G401 (cell line): ENCODE data around the gene THAP3. TPM values are rescaled to one million over a fixed set of nuclear protein-coding genes. Genes with fewer than 3 reads are reported as not detected.
"Not testable (repeated sequence)": the region's sequence is repeated elsewhere in the genome, so short reads cannot be mapped to it uniquely, and the experiment has no call there.

ENCODE experiments used
- DNase-seq: peaks from one replicate; pipeline ENCODE4 v3.0.0-alpha.2; 2015; ENCODE audit warnings: low spot score
- in situ Hi-C: cut with HindIII; loops from 2 replicates; pipeline ENCODE4 v1.10.0; 2016; ENCODE audit warnings: low sequenced_read_pairs, mixed read lengths
- total RNA-seq: library from RNA; depleted of rRNA; stranded (reverse); fragments of >200 nt; shearing (Covaris generic); gene quantifications from 2 replicates; pipeline ENCODE4 v1.2.3, GENCODE V29; 2014; rRNA removed

THAP3 gene
- total RNA-seq, 1 experiment from 2014 or later: 41.9 TPM

DNA sequence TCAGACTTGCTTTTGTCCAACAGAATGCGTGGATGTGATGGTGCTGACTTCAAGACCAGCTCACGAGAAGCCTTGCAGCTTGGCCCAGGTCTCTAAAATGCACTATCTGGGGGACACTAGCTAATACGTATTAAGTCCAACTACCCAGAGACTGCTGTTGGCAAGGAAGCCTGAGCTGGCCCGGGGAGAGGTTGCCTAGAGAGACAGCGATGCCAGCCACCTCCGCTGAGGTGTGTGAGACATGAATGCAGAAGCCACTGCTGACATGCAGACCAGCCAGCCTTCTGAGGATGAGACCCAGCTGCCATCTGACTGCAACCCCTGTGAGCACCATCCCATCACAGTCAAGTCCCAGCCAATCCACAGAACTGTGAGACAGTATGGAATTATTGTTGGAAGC is 32.5 kb downstream of the THAP3 start:
- in situ Hi-C loops: no loop called here
- no peak for DNase-seq

DNA sequence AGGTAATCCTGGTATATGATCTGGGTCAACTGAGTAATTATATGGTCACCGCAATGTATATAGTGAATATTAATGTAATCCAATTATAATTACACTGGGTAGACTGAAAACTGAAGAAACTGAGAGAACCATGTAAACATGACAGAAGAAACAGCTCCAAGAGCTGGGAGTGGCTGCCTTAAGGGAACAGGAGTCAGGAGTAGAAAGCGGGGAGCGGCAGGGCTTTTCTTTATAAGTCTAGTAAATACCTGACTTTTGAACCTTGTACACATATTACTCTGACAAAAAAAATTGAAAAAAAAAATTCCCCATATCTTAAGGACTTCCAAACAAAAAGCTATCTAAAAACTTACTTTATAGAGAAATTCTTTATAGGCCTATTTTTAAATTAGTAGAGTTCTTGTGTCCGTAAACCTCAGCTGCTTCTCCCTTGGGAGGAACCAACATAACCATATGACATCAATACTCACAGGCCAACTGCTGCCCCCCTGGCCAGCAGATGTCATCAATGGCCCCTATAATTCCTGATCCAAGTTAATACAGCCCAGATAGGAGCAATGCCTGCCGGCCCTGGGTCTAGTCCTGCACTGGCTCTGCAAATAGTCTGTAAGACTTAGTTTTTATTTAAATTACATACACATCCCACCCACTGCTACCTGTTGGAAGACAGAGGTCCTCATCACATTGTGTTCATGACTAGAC is 33.8 kb downstream of the THAP3 start:
- in situ Hi-C loops: no loop called here
- DNase-seq: no peak

DNA sequence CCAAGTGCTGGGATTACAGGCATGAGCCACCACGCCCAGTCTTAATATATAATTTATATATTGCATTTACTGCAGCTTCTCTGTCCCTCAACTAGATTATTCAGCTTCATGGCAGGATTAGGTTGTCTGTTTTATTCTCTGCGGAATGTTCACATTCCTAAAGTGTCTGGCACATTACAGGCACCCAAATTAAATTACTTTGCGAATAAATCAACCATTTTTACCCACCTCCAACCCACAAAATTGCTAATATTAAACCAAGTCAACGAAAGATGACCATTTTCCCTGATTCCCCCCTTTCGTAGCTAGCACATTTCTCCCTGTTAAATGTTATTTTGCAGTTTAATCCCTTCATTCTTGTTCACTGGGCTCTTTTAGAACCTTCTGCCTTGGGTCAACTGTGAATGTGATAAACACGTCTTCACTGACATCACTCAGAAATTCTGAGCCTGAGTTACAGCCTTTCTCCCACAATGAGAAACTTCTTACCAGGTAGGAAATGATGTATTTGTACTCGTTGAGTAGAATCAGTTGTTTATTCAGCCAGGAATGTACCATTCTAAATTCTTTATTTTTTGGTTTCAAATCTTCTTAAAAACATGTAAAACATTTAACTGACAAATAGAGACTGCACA is 35.9 kb downstream of the THAP3 start:
- in situ Hi-C loops: no loop called here

DNA sequence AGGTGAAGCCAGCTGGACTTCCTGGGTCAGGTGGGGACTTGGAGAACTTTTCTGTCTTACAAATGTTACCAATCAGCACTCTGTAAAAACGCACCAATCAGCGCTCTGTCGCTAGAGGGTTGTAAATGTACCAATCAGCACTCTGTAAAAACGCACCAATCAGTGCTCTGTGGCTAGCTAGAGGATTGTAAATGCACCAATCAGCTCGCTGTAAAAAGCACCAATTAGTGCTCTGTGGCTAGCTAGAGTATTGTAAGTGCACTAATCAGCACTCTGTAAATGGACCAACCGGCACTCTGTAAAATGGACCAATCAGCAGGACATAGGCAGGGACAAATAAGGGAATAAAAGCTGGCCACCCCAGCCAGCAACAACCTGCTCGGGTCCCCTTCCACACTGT is 37.8 kb downstream of the THAP3 start:
- in situ Hi-C loops, DNase-seq: not testable (repeated sequence)

More for the DNA sequence above, 35.9 kb downstream of the THAP3 start:
- DNase-seq: no peak

DNA sequence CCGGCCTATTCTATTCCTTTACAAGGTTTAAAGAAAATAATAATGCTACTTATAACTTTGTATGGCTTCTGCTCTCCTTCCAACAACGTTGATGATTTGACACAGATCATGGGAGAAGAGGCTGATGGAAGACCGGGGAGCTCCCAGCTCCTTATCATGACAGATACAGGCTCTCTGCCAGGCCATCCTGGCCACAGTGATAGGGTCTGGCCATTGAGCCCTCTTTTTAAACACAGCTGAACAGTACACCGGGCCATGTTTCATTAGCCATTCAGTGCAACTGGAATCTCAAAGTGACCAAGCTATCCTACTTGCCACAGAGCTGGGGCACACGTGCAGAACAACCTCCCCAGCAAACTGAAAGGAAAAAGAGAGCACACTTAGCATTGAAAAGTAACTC is 42.0 kb downstream of the THAP3 start:
- DNase-seq: no peak
- in situ Hi-C loops: no loop called here

DNA sequence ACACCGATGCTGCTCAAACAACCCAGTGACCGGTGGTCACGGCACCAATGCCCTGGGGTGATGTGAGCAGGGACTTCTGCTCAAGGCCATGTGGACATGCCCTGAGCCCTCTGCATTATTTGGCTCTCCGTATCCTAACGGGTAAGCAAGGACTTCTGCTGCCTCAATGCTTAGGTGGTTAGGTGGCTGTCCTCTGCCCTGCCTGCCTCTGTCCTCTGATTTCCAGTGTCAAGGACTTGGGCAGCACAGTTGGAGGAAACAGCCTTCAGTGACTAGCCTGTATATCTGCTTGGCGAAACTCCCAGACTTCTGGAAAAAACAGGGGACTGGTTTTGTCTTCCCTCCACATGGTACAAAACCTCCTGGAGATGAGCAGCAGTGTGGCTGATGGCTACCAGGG is 42.5 kb downstream of the THAP3 start:
- in situ Hi-C loops: no loop called here

DNA sequence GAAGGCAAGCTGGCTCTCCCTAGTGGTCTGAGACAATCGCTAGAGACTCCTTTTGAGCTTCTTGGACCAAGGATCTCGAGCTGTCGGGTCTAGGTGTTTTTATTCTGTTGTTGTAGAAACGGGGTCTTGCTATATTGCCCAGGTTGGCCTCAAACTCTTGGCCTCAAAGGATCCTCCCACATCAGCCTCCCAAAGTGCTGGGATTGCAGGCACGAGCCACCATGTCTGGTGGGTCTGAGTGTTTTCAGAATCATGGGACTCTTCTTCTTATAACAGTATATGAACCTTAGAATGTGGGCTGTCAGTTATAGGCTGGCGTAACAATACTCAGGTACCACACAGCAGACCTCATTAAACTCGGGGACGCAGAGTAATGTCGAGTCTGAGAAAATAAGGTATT is 43.8 kb downstream of the THAP3 start:
- in situ Hi-C loops: no loop called here
- DNase-seq: no peak

More for the DNA sequence above, 42.5 kb downstream of the THAP3 start:
- DNase-seq: no peak

DNA sequence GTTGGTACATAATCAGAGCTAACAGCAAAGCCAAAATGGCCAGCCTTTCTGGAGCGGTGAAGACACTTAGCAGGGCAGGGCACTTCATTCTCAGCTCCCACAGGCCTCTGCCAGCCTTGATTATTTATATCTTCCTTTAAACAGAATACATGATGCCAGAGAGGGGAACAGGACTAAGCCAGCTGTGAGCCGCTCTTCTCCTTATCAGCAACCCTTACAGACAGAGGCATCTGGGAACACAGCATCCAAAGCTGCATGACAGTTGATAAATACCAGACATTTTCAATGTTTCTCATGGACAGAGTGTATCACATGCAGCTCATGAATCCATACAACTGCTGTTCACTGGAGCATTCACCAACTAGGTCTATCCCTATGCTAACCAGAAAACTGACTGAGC is 47.9 kb downstream of the THAP3 start:
- in situ Hi-C loops: no loop called here
- no peak for DNase-seq

DNA sequence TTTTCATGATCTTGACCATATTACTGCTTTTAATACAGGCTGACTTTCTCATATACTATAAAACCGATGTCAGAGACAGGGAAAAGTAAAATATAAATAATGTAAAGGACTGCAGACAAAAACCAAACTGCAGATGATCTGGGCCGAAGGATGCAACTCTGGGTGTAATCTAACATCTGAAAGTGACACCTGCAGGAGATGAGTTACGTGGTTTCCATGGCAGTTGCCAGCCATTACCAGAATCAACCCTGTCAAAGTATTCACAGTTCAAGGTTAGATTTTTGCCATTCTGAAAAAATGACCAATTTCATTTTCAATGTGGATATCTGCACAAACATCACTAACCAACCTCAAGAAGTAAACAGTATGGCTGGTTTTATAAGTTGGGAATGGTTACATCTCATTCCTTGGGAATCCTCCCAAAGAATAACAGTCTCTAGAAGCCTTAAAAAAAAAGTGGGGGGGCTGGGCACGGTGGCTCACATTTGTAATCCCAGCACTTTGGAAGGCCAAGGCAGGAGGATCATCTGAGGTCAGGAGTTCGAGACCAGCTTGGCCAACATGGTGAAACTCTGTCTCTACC is 49.2 kb downstream of the THAP3 start:
- no peak for DNase-seq
- in situ Hi-C loops: no loop called here

DNA sequence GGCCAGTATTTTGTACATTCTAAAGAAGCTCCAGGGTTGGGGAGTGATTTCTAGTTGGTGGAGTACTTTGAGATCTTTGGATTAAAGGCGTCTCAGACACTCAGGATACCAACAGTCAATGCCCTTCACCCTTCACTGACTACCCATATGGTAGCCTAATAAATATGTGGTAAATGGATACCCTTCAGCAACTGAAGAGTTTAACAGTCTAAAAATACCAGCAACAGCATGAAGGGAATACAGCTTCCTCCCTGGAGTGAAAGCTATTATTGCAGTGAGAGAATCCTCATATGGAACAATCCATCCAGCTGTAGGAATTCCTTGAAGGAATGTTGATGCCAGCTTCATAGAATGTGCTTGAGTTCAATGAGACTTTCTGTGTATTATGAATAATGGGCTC is 50.1 kb downstream of the THAP3 start:
- DNase-seq: no peak
- in situ Hi-C loops: no loop called here

DNA sequence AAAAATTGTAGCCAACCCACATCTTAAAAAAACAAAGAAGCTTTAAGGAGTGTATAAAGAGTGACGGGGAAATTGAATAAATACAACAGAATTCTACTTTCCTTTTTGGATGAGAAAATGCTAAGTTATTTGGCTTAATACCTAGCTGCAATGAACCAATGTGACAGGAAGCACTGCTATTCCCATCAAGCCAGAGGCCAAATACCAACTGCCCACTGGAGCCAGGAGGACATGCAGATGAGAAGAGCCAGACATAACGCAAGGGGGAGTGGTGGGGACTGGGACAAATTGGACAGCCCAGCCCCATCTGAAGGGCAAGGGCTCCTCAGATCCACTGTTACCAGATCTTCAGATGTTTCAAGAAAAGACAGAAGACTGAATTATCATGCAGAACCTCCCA is 51.3 kb downstream of the THAP3 start:
- in situ Hi-C loops: no loop called here
- no peak for DNase-seq

Other genes with a start within 250 kb of the THAP3 start
- gene ACOT7, start 231.1 kb upstream of the THAP3 start, total RNA-seq: 94.4 and 99.2 TPM in 2 replicates
- gene HES2, start 204.9 kb upstream of the THAP3 start, total RNA-seq: 1.6 and 3.1 TPM in 2 replicates
- 0.07 TPM in 1 of 2 replicates, not detected in the other for gene ESPN, start 200.1 kb upstream of the THAP3 start, total RNA-seq
- 4.9 and 6.1 TPM in 2 replicates for gene TNFRSF25, start 158.7 kb upstream of the THAP3 start, total RNA-seq
- 8.2 and 8.6 TPM in 2 replicates for gene PLEKHG5, start 133.2 kb upstream of the THAP3 start, total RNA-seq
- gene NOL9, start 70.4 kb upstream of the THAP3 start, total RNA-seq: 26.1 and 33.9 TPM in 2 replicates
- gene TAS1R1, start 69.6 kb upstream of the THAP3 start, total RNA-seq: not detected in 2 replicates
- 24.1 and 27.7 TPM in 2 replicates for gene ZBTB48, start 44.9 kb upstream of the THAP3 start, total RNA-seq
- 39.6 and 44.3 TPM in 2 replicates for gene KLHL21, start 22.0 kb upstream of the THAP3 start, total RNA-seq
- 23.0 and 34.2 TPM in 2 replicates for gene PHF13, start 11.1 kb upstream of the THAP3 start, total RNA-seq
- gene DNAJC11, start 76.9 kb downstream of the THAP3 start, total RNA-seq: 68.0 and 88.7 TPM in 2 replicates
- 137 and 261 TPM in 2 replicates for gene CAMTA1, start 160.6 kb downstream of the THAP3 start, total RNA-seq